ENCODE results near the gene ARL8B.

The ARL8B gene

GRCh38 chr3:5217824-5218595, 95.9 kb downstream of the ARL8B start:
- no peak for DNase-seq

GRCh38 chr3:5218815-5219214, 96.7 kb downstream of the ARL8B start:
- no peak for DNase-seq

- DNase-seq = no peak
These were observed 97.1 kb downstream of the ARL8B start for GRCh38 chr3:5219216-5219615.

GRCh38 chr3:5220193-5220592, 98.1 kb downstream of the ARL8B start:
- DNase-seq = no peak

- DNase-seq = no peak
These were observed 98.8 kb downstream of the ARL8B start for GRCh38 chr3:5220667-5221431.

GRCh38 chr3:5221701-5222100, 99.6 kb downstream of the ARL8B start:
- DNase-seq = no peak

GRCh38 chr3:5222283-5223005, 100.4 kb downstream of the ARL8B start:
- no peak for DNase-seq

- peak in 1 of 2 experiments; percentile 46 for DNase-seq
These were observed 104.7 kb downstream of the ARL8B start for GRCh38 chr3:5226783-5227182.

GRCh38 chr3:5227812-5228211, 105.7 kb downstream of the ARL8B start:
- no peak for DNase-seq

GRCh38 chr3:5229414-5229813, 107.3 kb downstream of the ARL8B start:
- no peak for DNase-seq
